Measurements from ENCODE around the gene MRTFA.
"Not testable (repeated sequence)": the region's sequence is repeated elsewhere in the genome, so short reads cannot be mapped to it uniquely, and the experiment has no call there.

The MRTFA gene

GRCh38 chr22:40627612-40628011 lies 8.9 kb downstream of the MRTFA start:
- no peak for TF ChIP-seq CTCF (IDR thresholded peaks at IDR 0.05; ENCODE audit: insufficient read depth, missing control alignments)
- no peak for DNase-seq (ENCODE audit: insufficient read length, low spot score)
- FAIRE-seq, result no peak

GRCh38 chr22:40626851-40627250 lies 9.7 kb downstream of the MRTFA start:
- DNase-seq (ENCODE audit: insufficient read length, low spot score), result no peak
- FAIRE-seq, result no peak

GRCh38 chr22:40625794-40626193 lies 10.7 kb downstream of the MRTFA start:
- not testable (repeated sequence) for FAIRE-seq

More at GRCh38 chr22:40626851-40627250, 9.7 kb downstream of the MRTFA start:
- no peak for TF ChIP-seq CTCF (IDR thresholded peaks at IDR 0.05; ENCODE audit: insufficient read depth, missing control alignments)

GRCh38 chr22:40625281-40625680 lies 11.2 kb downstream of the MRTFA start:
- not testable (repeated sequence) for DNase-seq (ENCODE audit: insufficient read length, low spot score); FAIRE-seq

More at GRCh38 chr22:40625794-40626193, 10.7 kb downstream of the MRTFA start:
- DNase-seq (ENCODE audit: insufficient read length, low spot score), result not testable (repeated sequence)

- DNase-seq (ENCODE audit: insufficient read length, low spot score), result no peak
- no peak for FAIRE-seq
- TF ChIP-seq CTCF (IDR thresholded peaks at IDR 0.05; ENCODE audit: insufficient read depth, missing control alignments), result no peak
Observed at GRCh38 chr22:40624770-40625169, 11.7 kb downstream of the MRTFA start.

- DNase-seq (ENCODE audit: insufficient read length, low spot score) (no peak), FAIRE-seq (no peak)
- no peak for TF ChIP-seq CTCF (IDR thresholded peaks at IDR 0.05; ENCODE audit: insufficient read depth, missing control alignments)
Observed at GRCh38 chr22:40621309-40622151, 15.0 kb downstream of the MRTFA start.

GRCh38 chr22:40620464-40621046 lies 16.0 kb downstream of the MRTFA start:
- DNase-seq (ENCODE audit: insufficient read length, low spot score) (no peak), FAIRE-seq (no peak)
- TF ChIP-seq CTCF (IDR thresholded peaks at IDR 0.05; ENCODE audit: insufficient read depth, missing control alignments), result no peak

- no peak for TF ChIP-seq CTCF (IDR thresholded peaks at IDR 0.05; ENCODE audit: insufficient read depth, missing control alignments)
- DNase-seq (ENCODE audit: insufficient read length, low spot score) (no peak), FAIRE-seq (no peak)
Observed at GRCh38 chr22:40618400-40618799, 18.1 kb downstream of the MRTFA start.
